Lung (tissue), 12 donors: Measurements from ENCODE around the gene GAPDHS. TPM values are rescaled to one million over a fixed set of nuclear protein-coding genes. Genes with fewer than 3 reads are reported as not detected.

Source experiments
- ATAC-seq: fragments of 200-7000 bp; cut with Tn5 transposase; one replicate; pipeline ENCODE4 v1.9.1; 2020; ENCODE audit warnings: moderate number of reproducible peaks; ENCODE audit not compliant: insufficient read depth, low FRiP score
- DNase-seq, 3 donors: peaks; one replicate each; pipeline ENCODE4 v3.0.0-alpha.2; 2013 to 2017
- H3K27ac ChIP-seq, 2 donors: one replicate each; pipeline ENCODE4 v1.5.1; 2013; ENCODE audit warnings: mild to moderate bottlenecking in 2 of 2, moderate library complexity in 2 of 2, control low read depth in 1 of 2, inconsistent platforms in 1 of 2, low read depth in 1 of 2, low read length in 1 of 2
- H3K27me3 ChIP-seq, 3 donors: one replicate each; pipeline ENCODE4 v1.5.1; 2013; ENCODE audit warnings: low read length in 2 of 3; ENCODE audit not compliant: control insufficient read depth in 3 of 3, insufficient read depth in 3 of 3
- H3K36me3 ChIP-seq, 4 donors: one replicate each; pipeline ENCODE4 v1.5.1; 2013; ENCODE audit warnings: low read length in 4 of 4, mild to moderate bottlenecking in 1 of 4, moderate library complexity in 1 of 4; ENCODE audit not compliant: control insufficient read depth in 4 of 4, insufficient read depth in 4 of 4
- H3K4me1 ChIP-seq, 5 donors: one replicate each; pipeline ENCODE4 v1.5.1; 2013; ENCODE audit warnings: low read length in 5 of 5, mild to moderate bottlenecking in 2 of 5, moderate library complexity in 1 of 5; ENCODE audit not compliant: control insufficient read depth in 5 of 5, insufficient read depth in 5 of 5
- H3K4me3 ChIP-seq: one replicate; pipeline ENCODE4 v1.5.1; 2013; ENCODE audit warnings: mild to moderate bottlenecking, control low read depth, moderate library complexity
- H3K9ac ChIP-seq, 2 donors: one replicate each; pipeline ENCODE4 v1.5.1; 2013; ENCODE audit warnings: low read length in 2 of 2, control low read depth in 1 of 2; ENCODE audit not compliant: insufficient read depth in 1 of 2
- H3K9me3 ChIP-seq, 4 donors: one replicate each; pipeline ENCODE4 v1.5.1; 2013; ENCODE audit warnings: low read length in 3 of 4, mild to moderate bottlenecking in 1 of 4, moderate library complexity in 1 of 4; ENCODE audit not compliant: control insufficient read depth in 4 of 4, insufficient read depth in 3 of 4
- CTCF ChIP-seq: IDR thresholded peaks from 2 replicates; pipeline ENCODE4 v1.5.1; 2012; ENCODE audit warnings: mild to moderate bottlenecking; ENCODE audit errors: control extremely low read depth, extremely low read depth
- WGBS, 2 donors: extraction: QIAGEN DNeasy Blood & Tissue Kit; methylation state at CpG; one replicate each; pipeline ENCODE4 v1.1.7; 2013; 5-methylcytosine and 5-hydroxymethylcytosine counted together
- polyA plus RNA-seq, 2 donors: library from polyadenylated mRNA; stranded (reverse); fragments of 200-250 nt; gene quantifications; one replicate each; pipeline ENCODE4 v1.2.1, GENCODE V29; 2013
- total RNA-seq, 2 donors: library from RNA; depleted of rRNA in 1 of 2; stranded (reverse); fragments of >200 nt in 1 of 2; gene quantifications; one replicate each; pipeline ENCODE4 v1.2.1, GENCODE V29; 2014 to 2021
- donor health status: control.
- donor health status: control.
- donor health status: Bipolar disorder and iron deficiency.
- donor health status: healthy.
- donor health status: DM: yes; HTN: yes; CAD: no.

Gene GAPDHS
- total and polyA plus RNA-seq, 4 donors = not detected

GRCh38 chr19:35553385-35554000, 20.2 kb downstream of the GAPDHS start:
- Histone ChIP-seq H3K27me3 (peaks cover 0 to 10% (median 6%) of the 10 kb centered on the region in 3 donors), H3K36me3 (no peaks in the 10 kb centered on the region), H3K27ac (no peak overlapping the region), H3K9ac (no peak overlapping the region), H3K4me1 (peaks cover 0 to 9% (median 0%) of the 10 kb centered on the region in 5 donors), H3K4me3 (no peak overlapping the region), H3K9me3 (no peaks in the 10 kb centered on the region)
- ATAC-seq (no peak), DNase-seq (no peak)
- WGBS, 2 donors = 74 to 80% methylated on average over 14 of the region's 14 CpGs
- TF ChIP-seq CTCF = no peak

- DNase-seq = no peak
- WGBS, 2 donors = 67 to 83% methylated on average over 5 of the region's 5 CpGs
- Histone ChIP-seq H3K9me3 (no peaks in the 10 kb centered on the region), H3K4me1 (peaks cover 0 to 10% (median 0%) of the 10 kb centered on the region in 5 donors), H3K27me3 (peaks cover 3 to 16% (median 10%) of the 10 kb centered on the region in 3 donors), H3K36me3 (no peaks in the 10 kb centered on the region), H3K27ac (no peak overlapping the region), H3K4me3 (no peak overlapping the region), H3K9ac (no peak overlapping the region)
- TF ChIP-seq CTCF = no peak
- ATAC-seq = no peak
These were observed 20.8 kb downstream of the GAPDHS start for GRCh38 chr19:35554076-35554475.

- no peak overlapping the region for H3K9ac ChIP-seq
- H3K27ac ChIP-seq = no peak overlapping the region
- no peak overlapping the region for H3K4me3 ChIP-seq
- 72 to 76% methylated on average over 30 of the region's 30 CpGs for WGBS, 2 donors
- peaks cover 9 to 29% (median 10%) of the 10 kb centered on the region in 3 donors for H3K27me3 ChIP-seq
- no peak for DNase-seq
- H3K36me3 ChIP-seq = no peaks in the 10 kb centered on the region
- H3K4me1 ChIP-seq = peaks cover 0 to 10% (median 0%) of the 10 kb centered on the region in 5 donors
- H3K9me3 ChIP-seq = no peaks in the 10 kb centered on the region
- no peak for TF ChIP-seq CTCF
- ATAC-seq = no peak
These were observed 22.2 kb downstream of the GAPDHS start for GRCh38 chr19:35555301-35556005.
